ENCODE results near the gene FBXO41. TPM values are rescaled to one million over a fixed set of nuclear protein-coding genes. Genes with fewer than 3 reads are reported as not detected.

The FBXO41 gene
- total and polyA plus RNA-seq, 9 of the 15 experiments (the other 6 are each of a cell fraction or from before 2014, with no cell fraction given) = 0.21 to 8.2 (median 3.5) TPM

DNA sequence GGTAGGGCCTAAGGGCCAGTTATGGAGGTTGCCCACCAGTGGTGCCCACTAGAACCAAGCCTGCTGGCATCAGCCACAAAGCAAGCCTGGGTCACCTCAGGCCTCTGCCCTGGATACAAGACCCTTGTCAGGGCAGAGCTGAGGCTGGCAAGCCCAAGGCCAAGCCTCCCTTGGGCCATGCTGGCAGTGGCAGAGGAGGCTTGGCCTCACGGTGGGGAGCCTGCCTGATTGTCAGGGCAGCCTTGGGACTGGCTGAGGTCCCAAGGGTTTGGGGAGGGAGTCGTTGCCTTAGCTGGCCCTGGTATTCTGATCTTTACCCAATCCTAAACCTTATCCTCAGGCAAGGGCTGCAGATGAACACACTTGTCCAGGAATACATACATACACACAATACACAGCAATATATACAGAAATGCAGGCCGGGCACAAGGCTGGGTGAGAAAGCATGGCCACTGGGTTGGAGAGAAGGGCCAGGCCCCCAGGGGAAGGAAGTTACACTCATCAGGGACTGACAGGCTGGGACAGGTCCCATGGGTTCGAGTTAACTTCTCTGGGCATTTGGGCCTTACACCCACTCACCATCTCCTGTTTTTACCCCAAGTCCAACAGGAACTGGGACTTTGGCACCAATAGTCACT lies 29.2 kb downstream of the FBXO41 start:
- Histone ChIP-seq H3K9me1 (ENCODE audit: control insufficient read depth, insufficient read depth, low read length) (no peaks in the 10 kb centered on the region), H3K9me3 (replicated peaks; ENCODE audit: control insufficient read depth, insufficient read depth, low read depth, low read length) (no peaks in the 10 kb centered on the region), H3K4me2 (ENCODE audit: insufficient read depth, low read length) (no peak overlapping the region), H3K79me2 (ENCODE audit: control insufficient read depth, insufficient read depth, low read length) (no peaks in the 10 kb centered on the region), H3K36me3 (ENCODE audit: control insufficient read depth, insufficient read depth, low read length) (peaks cover 46% of the 10 kb centered on the region), H4K20me1 (replicated peaks; ENCODE audit: control insufficient read depth, insufficient read depth, low read length) (peaks cover 6% of the 10 kb centered on the region; the same call in 1 of the 2 replicates), H3K4me1 (replicated peaks in 1 of 2; ENCODE audit: control insufficient read depth in 2 of 2, insufficient read depth in 2 of 2, low read length in 2 of 2) (peaks cover 0 to 15% of the 10 kb centered on the region in 2 experiments; a peak in 3 of 5 replicates), H2AFZ (ENCODE audit: low read depth, low read length) (no peak overlapping the region), H3K9ac (ENCODE audit: insufficient read depth in 1 of 2, low read depth in 2 of 2, low read length in 2 of 2) (peak overlapping the region in 1 of 2 experiments; percentile 73; a peak in 2 of 4 replicates), H3K4me3 (no peak overlapping the region), H3K27me3 (ENCODE audit: control insufficient read depth in 2 of 2, insufficient read depth in 2 of 2, low read length in 2 of 2) (no peaks in the 10 kb centered on the region), H3K27ac (ENCODE audit: extremely low read depth, low read depth, low read length) (no peak overlapping the region)
- peak; percentile 39; the same call in 1 of the 2 replicates for TF ChIP-seq SUPT5H (IDR thresholded peaks at IDR 0.05)
- TF ChIP-seq, protein P1, sequence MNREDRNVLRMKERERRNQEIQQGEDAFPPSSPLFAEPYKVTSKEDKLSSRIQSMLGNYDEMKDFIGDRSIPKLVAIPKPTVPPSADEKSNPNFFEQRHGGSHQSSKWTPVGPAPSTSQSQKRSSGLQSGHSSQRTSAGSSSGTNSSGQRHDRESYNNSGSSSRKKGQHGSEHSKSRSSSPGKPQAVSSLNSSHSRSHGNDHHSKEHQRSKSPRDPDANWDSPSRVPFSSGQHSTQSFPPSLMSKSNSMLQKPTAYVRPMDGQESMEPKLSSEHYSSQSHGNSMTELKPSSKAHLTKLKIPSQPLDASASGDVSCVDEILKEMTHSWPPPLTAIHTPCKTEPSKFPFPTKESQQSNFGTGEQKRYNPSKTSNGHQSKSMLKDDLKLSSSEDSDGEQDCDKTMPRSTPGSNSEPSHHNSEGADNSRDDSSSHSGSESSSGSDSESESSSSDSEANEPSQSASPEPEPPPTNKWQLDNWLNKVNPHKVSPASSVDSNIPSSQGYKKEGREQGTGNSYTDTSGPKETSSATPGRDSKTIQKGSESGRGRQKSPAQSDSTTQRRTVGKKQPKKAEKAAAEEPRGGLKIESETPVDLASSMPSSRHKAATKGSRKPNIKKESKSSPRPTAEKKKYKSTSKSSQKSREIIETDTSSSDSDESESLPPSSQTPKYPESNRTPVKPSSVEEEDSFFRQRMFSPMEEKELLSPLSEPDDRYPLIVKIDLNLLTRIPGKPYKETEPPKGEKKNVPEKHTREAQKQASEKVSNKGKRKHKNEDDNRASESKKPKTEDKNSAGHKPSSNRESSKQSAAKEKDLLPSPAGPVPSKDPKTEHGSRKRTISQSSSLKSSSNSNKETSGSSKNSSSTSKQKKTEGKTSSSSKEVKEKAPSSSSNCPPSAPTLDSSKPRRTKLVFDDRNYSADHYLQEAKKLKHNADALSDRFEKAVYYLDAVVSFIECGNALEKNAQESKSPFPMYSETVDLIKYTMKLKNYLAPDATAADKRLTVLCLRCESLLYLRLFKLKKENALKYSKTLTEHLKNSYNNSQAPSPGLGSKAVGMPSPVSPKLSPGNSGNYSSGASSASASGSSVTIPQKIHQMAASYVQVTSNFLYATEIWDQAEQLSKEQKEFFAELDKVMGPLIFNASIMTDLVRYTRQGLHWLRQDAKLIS (CRISPR knock-in tag; IDR thresholded peaks at IDR 0.05) = no peak
- TF ChIP-seq, protein P2, sequence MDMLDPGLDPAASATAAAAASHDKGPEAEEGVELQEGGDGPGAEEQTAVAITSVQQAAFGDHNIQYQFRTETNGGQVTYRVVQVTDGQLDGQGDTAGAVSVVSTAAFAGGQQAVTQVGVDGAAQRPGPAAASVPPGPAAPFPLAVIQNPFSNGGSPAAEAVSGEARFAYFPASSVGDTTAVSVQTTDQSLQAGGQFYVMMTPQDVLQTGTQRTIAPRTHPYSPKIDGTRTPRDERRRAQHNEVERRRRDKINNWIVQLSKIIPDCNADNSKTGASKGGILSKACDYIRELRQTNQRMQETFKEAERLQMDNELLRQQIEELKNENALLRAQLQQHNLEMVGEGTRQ (CRISPR knock-in tag; IDR thresholded peaks at IDR 0.05) = no peak
- TF ChIP-seq POLR2A (conservative IDR thresholded peaks at IDR 0.05) = peak; percentile 52; the same call in 1 of the 2 replicates
- peak; percentile 77 for TF ChIP-seq POLR2G (IDR thresholded peaks at IDR 0.05; ENCODE audit: low read depth, low read length)
- TF ChIP-seq RBFOX2 (IDR thresholded peaks at IDR 0.05; ENCODE audit: low read depth, low read length) = peak; percentile 39
- peak; percentile 56 for TF ChIP-seq RBM22 (IDR thresholded peaks at IDR 0.05; ENCODE audit: low read depth, low read length, poor library complexity, severe bottlenecking)
- 46% methylated on average over 4 of the region's 4 CpGs for WGBS (ENCODE audit: insufficient coverage, low coverage, missing lambda C conversion rate)
- FAIRE-seq (no peak), DNase-seq (ENCODE audit: extremely low read depth in 1 of 4, low spot score in 3 of 4) (no peak), ATAC-seq (no peak)
- intact Hi-C loops (cut with micrococcal nuclease) (loop anchor here (5.0 to 10.0 kb wide), 2 partner anchors 78 to 270 kb away; no protein-coding TSS in a partner anchor), in situ Hi-C loops (cut with MboI) (no loop called here)
- POLR2A ChIA-PET = interaction anchor here (1.0 to 1.8 kb wide), 3 partner anchors 10 to 40 kb away, joined by 4 to 5 read pairs (median 5); partner anchors contain the start of genes CCT7 and PRADC1
- CTCF ChIA-PET (ENCODE audit: low intra/inter-chr PET ratio) = no interaction called here
- BruUV-seq (replicated peaks) = no TSS peak
